Measurements from ENCODE around the gene ALKBH5. TPM values are rescaled to one million over a fixed set of nuclear protein-coding genes. Genes with fewer than 3 reads are reported as not detected.

Gene ALKBH5
- total RNA-seq, 1 donor from 2014 or later = 92.6 TPM

GRCh38 chr17:18187821-18188761, 4.5 kb downstream of the ALKBH5 start:
- Histone ChIP-seq H3K9me3 (ENCODE audit: insufficient read depth, low read depth, low read length) (no peaks in the 10 kb centered on the region), H3K4me3 (ENCODE audit: insufficient read depth, low read depth, low read length) (peak overlapping the region; percentile 71), H3K9ac (ENCODE audit: low read length) (peak overlapping the region; percentile 87), H3K79me2 (ENCODE audit: insufficient read depth, low read length) (peaks cover 94% of the 10 kb centered on the region), H2AFZ (ENCODE audit: low read depth, low read length) (no peak overlapping the region), H3K36me3 (ENCODE audit: insufficient read depth, low read length) (peaks cover 4% of the 10 kb centered on the region), H4K20me1 (ENCODE audit: insufficient read depth, low read length) (peaks cover 87% of the 10 kb centered on the region), H3K4me2 (ENCODE audit: low read length) (peak overlapping the region; percentile 92), H3K27ac (ENCODE audit: low read depth, low read length) (peak overlapping the region; percentile 50), H3K4me1 (ENCODE audit: insufficient read depth, low read length) (peaks cover 45% of the 10 kb centered on the region), H3K27me3 (ENCODE audit: insufficient read depth, low read length) (no peaks in the 10 kb centered on the region)
- Mint-ChIP-seq H3K4me3 (ENCODE audit: unreplicated experiment) (peak overlapping the region; percentile 95), H3K27ac (ENCODE audit: unreplicated experiment) (peak overlapping the region; percentile 16), H3K4me1 (ENCODE audit: low read depth, unreplicated experiment) (peaks cover 39% of the 10 kb centered on the region), H3K27me3 (ENCODE audit: low read depth, unreplicated experiment) (no peaks in the 10 kb centered on the region), H3K36me3 (ENCODE audit: low read depth, unreplicated experiment) (peaks cover 10% of the 10 kb centered on the region), H3K9me3 (ENCODE audit: unreplicated experiment) (no peaks in the 10 kb centered on the region)
- FAIRE-seq = no peak
- peak; percentile 52 for DNase-seq (ENCODE audit: low read depth)
- TF ChIP-seq EZH2 (IDR thresholded peaks at IDR 0.05; ENCODE audit: insufficient read depth, low read length) (no peak), CTCF (IDR thresholded peaks at IDR 0.05; ENCODE audit: insufficient read depth, low read depth, low read length) (no peak)

GRCh38 chr17:18190628-18191235, 7.1 kb downstream of the ALKBH5 start:
- Histone ChIP-seq H3K9me3 (ENCODE audit: insufficient read depth, low read depth, low read length) (no peaks in the 10 kb centered on the region), H2AFZ (ENCODE audit: low read depth, low read length) (no peak overlapping the region), H3K27ac (ENCODE audit: low read depth, low read length) (no peak overlapping the region), H3K4me3 (ENCODE audit: insufficient read depth, low read depth, low read length) (no peak overlapping the region), H3K36me3 (ENCODE audit: insufficient read depth, low read length) (peaks cover 11% of the 10 kb centered on the region), H3K9ac (ENCODE audit: low read length) (no peak overlapping the region), H4K20me1 (ENCODE audit: insufficient read depth, low read length) (peaks cover 93% of the 10 kb centered on the region), H3K4me1 (ENCODE audit: insufficient read depth, low read length) (peaks cover 35% of the 10 kb centered on the region), H3K27me3 (ENCODE audit: insufficient read depth, low read length) (no peaks in the 10 kb centered on the region), H3K4me2 (ENCODE audit: low read length) (no peak overlapping the region), H3K79me2 (ENCODE audit: insufficient read depth, low read length) (peaks cover 98% of the 10 kb centered on the region)
- DNase-seq (ENCODE audit: low read depth) (no peak), FAIRE-seq (no peak)
- Mint-ChIP-seq H3K36me3 (ENCODE audit: low read depth, unreplicated experiment) (peaks cover 14% of the 10 kb centered on the region), H3K4me1 (ENCODE audit: low read depth, unreplicated experiment) (peaks cover 41% of the 10 kb centered on the region), H3K27ac (ENCODE audit: unreplicated experiment) (no peak overlapping the region), H3K9me3 (ENCODE audit: unreplicated experiment) (no peaks in the 10 kb centered on the region), H3K27me3 (ENCODE audit: low read depth, unreplicated experiment) (no peaks in the 10 kb centered on the region), H3K4me3 (ENCODE audit: unreplicated experiment) (no peak overlapping the region)
- TF ChIP-seq CTCF (IDR thresholded peaks at IDR 0.05; ENCODE audit: insufficient read depth, low read depth, low read length) (no peak), EZH2 (IDR thresholded peaks at IDR 0.05; ENCODE audit: insufficient read depth, low read length) (no peak)
